HFFc6 (cell line): ENCODE data around the gene GALP. TPM values are rescaled to one million over a fixed set of nuclear protein-coding genes. Genes with fewer than 3 reads are reported as not detected.
"Not testable (repeated sequence)": the region's sequence is repeated elsewhere in the genome, so short reads cannot be mapped to it uniquely, and the experiment has no call there.

Experiments
- DNase-seq: peaks from one replicate; pipeline ENCODE4 v3.0.0-alpha.2; 2018
- H3K27ac Mint-ChIP-seq: 2 replicates; pipeline ENCODE4 v1.8.0; 2020; ENCODE audit warnings: mild to moderate bottlenecking, mixed read lengths
- H3K27me3 Mint-ChIP-seq: 2 replicates; pipeline ENCODE4 v1.8.0; 2021; ENCODE audit warnings: mild to moderate bottlenecking, moderate library complexity, mixed read lengths; ENCODE audit not compliant: insufficient read depth
- H3K36me3 Mint-ChIP-seq: 2 replicates; pipeline ENCODE4 v1.8.0; 2021; ENCODE audit warnings: low read depth, mixed read lengths
- H3K4me1 Mint-ChIP-seq: 2 replicates; pipeline ENCODE4 v1.8.0; 2020; ENCODE audit warnings: low read depth, mixed read lengths
- H3K4me3 Mint-ChIP-seq: 2 replicates; pipeline ENCODE4 v1.8.0; 2020; ENCODE audit warnings: mild to moderate bottlenecking, moderate library complexity, mixed read lengths
- H3K9me3 Mint-ChIP-seq: 2 replicates; pipeline ENCODE4 v1.8.0; 2020; ENCODE audit warnings: mild to moderate bottlenecking, mixed read lengths
- long read RNA-seq: library from polyadenylated mRNA; unstranded; transcript quantifications from one replicate; pipeline ENCODE4 v2.0.0, GENCODE V29; 2019
- total RNA-seq, 6 experiments: library from RNA; stranded (reverse); fragmentation: NEBNext Ultra II Directional; extraction: Animal tissue kit (Norgen Biotek cat#: 25700); gene quantifications; 2 replicates in 1 of 6; 3 replicates in 5 of 6; pipeline ENCODE4 v1.2.3, GENCODE V29; 2021
- TF ChIP-seq, protein P1 (sequence below): fragments of 200-600 bp; sonication (generic); IDR thresholded peaks from 2 replicates; pipeline ENCODE4 v1.5.0; 2021; ENCODE audit warnings: antibody characterized with exemption, mild to moderate bottlenecking

Gene GALP
- total RNA-seq, result not detected
- long read RNA-seq, result 0 reads

DNA sequence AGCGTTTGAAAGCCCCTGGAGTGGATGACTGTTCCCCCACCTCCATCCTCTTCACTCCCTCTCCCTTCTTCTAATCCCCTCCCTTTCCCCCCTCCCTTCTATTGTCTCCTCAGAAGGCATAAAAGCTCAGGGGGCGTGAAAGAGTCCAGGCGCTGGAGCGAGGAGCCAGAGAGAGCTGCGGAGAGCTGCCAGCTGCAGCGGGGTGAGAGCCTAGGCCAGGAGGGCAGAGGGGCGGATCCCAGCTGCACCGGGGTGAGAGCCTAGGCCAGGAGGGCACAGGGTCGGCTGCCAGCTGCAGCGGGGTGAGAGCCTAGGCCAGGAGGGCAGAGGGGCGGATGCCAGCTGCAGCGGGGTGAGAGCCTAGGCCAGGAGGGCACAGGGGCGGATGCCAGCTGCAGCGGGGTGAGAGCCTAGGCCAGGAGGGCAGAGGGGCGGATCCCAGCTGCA lies at the start of gene GALP:
Gene GALP, plus strand, starts transcription at position 148 of the 447 bp plus-strand sequence. CDS start 1,101 bp downstream, outside the sequence.
- H3K36me3 Mint-ChIP-seq, H3K27ac Mint-ChIP-seq, H3K4me1 Mint-ChIP-seq, H3K9me3 Mint-ChIP-seq, H3K4me3 Mint-ChIP-seq, DNase-seq: not testable (repeated sequence)
- peaks cover 12% of the 10 kb centered on the region for H3K27me3 Mint-ChIP-seq

DNA sequence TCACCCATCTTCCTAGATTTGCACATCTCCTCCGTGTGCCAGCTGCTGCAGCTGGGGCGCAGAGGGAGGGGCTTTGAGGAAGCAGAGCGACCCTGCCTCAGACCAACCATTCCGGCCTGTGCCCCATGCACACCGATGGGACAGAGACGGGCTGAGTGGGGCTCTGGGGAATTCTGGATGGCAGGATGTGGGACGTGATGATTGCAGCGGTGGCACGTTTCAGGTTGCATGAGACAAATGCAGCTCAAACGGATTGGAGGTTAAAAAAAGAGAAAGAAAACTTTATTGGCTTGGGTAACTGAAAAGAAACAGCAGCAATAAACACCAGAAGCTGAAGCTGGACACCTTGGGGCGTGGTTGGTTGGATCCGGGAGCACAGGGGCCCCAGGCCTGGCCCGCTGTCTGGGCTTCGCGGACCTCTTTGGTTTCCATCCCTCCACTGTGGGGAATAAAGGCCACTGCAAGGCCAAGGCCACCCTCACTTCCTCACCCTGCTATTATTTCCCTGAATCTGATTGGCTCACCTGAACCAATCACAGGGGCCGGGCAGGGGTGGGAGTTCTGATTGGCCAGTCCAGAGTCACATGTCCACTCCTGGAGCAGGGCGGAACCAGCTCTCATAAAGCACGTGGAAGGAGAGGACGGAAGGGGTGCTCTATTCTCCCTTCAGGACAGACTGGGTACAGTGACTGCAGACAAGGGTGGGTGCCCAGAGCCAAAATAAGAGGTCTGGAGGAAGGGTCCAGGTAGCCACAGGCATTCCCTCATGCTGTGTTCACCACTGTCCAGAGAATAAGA lies 48.6 kb upstream of the GALP start:
- Mint-ChIP-seq H3K4me3 (no peak overlapping the region), H3K4me1 (peaks cover under 1% of the 10 kb centered on the region; the same call in 1 of the 2 replicates), H3K27ac (no peak overlapping the region), H3K9me3 (no peaks in the 10 kb centered on the region), H3K27me3 (peaks cover 2% of the 10 kb centered on the region), H3K36me3 (no peaks in the 10 kb centered on the region)
- no peak for DNase-seq
- TF ChIP-seq, protein P1, sequence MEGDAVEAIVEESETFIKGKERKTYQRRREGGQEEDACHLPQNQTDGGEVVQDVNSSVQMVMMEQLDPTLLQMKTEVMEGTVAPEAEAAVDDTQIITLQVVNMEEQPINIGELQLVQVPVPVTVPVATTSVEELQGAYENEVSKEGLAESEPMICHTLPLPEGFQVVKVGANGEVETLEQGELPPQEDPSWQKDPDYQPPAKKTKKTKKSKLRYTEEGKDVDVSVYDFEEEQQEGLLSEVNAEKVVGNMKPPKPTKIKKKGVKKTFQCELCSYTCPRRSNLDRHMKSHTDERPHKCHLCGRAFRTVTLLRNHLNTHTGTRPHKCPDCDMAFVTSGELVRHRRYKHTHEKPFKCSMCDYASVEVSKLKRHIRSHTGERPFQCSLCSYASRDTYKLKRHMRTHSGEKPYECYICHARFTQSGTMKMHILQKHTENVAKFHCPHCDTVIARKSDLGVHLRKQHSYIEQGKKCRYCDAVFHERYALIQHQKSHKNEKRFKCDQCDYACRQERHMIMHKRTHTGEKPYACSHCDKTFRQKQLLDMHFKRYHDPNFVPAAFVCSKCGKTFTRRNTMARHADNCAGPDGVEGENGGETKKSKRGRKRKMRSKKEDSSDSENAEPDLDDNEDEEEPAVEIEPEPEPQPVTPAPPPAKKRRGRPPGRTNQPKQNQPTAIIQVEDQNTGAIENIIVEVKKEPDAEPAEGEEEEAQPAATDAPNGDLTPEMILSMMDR, result no peak

DNA sequence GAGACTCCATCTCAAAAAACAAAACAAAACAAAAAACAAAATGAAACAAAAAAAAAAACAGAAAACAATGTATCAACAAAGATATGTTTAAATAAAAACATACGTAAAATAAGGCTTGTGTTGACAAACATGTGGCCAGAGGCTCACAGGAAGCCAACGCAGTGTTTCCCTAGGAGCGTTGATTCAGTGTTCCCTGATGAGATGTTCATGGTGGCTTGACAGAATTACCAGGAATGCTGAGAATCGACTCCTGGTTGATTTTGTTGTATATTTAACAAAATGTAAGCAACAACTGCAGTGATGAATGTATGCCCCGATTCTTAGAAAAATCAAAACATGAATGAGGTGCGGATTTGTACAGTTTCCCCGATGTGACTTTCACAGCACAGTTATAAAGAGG lies 45.8 kb upstream of the GALP start:
- Mint-ChIP-seq H3K27me3 (peaks cover 2% of the 10 kb centered on the region), H3K27ac (no peak overlapping the region), H3K36me3 (no peaks in the 10 kb centered on the region), H3K9me3 (no peaks in the 10 kb centered on the region), H3K4me1 (peaks cover 14% of the 10 kb centered on the region), H3K4me3 (no peak overlapping the region)
- TF ChIP-seq, protein P1, result no peak
- no peak for DNase-seq

DNA sequence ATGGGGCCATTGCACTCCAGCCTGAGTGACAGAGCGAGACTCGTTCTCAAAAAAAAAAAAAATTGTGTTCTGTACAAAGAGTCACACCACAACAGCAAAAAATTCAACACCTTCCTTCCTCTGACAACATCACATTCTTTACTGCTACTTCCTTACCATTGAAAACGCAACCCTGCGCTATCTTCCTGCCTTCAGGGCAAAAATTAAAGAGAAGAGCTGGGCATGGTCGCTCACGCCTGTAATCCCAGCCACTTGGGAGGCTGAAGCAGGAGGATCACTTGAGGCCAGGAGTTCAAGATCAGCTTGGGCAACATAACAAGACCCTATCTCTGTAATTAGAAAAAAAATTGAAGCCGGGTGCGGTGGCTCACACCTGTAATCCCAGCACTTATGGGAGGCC lies 44.2 kb upstream of the GALP start:
- Mint-ChIP-seq H3K4me1 (peaks cover 14% of the 10 kb centered on the region), H3K27me3 (no peaks in the 10 kb centered on the region; the same call in 1 of the 2 replicates), H3K4me3 (no peak overlapping the region), H3K27ac (no peak overlapping the region), H3K36me3 (no peaks in the 10 kb centered on the region), H3K9me3 (no peaks in the 10 kb centered on the region)
- no peak for DNase-seq
- TF ChIP-seq, protein P1, result no peak

DNA sequence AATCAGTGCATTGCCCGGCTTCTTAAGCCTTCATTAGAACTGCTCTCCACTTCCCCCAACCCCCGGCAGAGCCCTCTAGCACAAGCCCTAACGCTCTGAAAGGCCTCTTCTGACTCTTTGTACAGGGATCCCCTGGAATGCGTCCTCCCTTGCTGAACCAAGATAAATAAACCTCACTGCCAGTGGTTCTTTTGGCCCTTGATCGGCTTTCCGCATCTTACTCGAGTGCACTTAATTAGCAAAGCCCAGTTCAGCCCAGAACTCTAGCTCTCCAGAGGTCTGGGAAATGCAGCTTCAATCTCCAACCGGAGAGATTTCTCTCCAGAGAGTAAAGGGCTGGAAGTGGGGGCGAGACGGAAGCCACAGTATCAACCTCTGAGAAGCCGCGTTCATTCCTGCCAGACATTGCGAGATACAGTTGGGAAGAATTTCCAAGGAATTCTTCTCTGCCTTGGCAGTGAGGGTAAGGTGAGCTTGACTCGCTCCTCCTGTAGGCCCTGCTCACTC lies 43.4 kb upstream of the GALP start:
- H3K4me3 Mint-ChIP-seq, result no peak overlapping the region
- TF ChIP-seq, protein P1, result no peak
- no peaks in the 10 kb centered on the region for H3K36me3 Mint-ChIP-seq
- no peaks in the 10 kb centered on the region; the same call in 1 of the 2 replicates for H3K27me3 Mint-ChIP-seq
- peaks cover 14% of the 10 kb centered on the region for H3K4me1 Mint-ChIP-seq
- peak overlapping the region; percentile 30; the same call in 1 of the 2 replicates for H3K27ac Mint-ChIP-seq
- no peaks in the 10 kb centered on the region for H3K9me3 Mint-ChIP-seq
- DNase-seq, result no peak
